Measurements from ENCODE around the gene S100A5. TPM values are rescaled to one million over a fixed set of nuclear protein-coding genes. Genes with fewer than 3 reads are reported as not detected.

S100A5 gene
- total RNA-seq, 1 experiment from 2014 or later, result 6.0 TPM

- no peak for TF ChIP-seq YY1 (IDR thresholded peaks at IDR 0.05; ENCODE audit: extremely low read depth, insufficient replicate concordance, low read depth, low read length)
- no peak for TF ChIP-seq EZH2 (IDR thresholded peaks at IDR 0.05)
- no peak for TF ChIP-seq CBX3 (IDR thresholded peaks at IDR 0.05; ENCODE audit: low read depth)
- no peak for TF ChIP-seq RAD21 (IDR thresholded peaks at IDR 0.05; ENCODE audit: low read depth)
- TF ChIP-seq MAX (IDR thresholded peaks at IDR 0.05), result no peak
- TF ChIP-seq ZNF274 (IDR thresholded peaks at IDR 0.05; ENCODE audit: low read depth, low read length), result no peak
- TF ChIP-seq CEBPB (IDR thresholded peaks at IDR 0.05; ENCODE audit: low read depth), result no peak
- TF ChIP-seq SIN3A (IDR thresholded peaks at IDR 0.05; ENCODE audit: low read depth), result no peak
- no peak for TF ChIP-seq ZFX (IDR thresholded peaks at IDR 0.05)
- no peak for TF ChIP-seq POLR2A (IDR thresholded peaks at IDR 0.05; ENCODE audit: borderline replicate concordance, extremely low read depth, insufficient read depth, insufficient read length)
- no peak for TF ChIP-seq SP1 (IDR thresholded peaks at IDR 0.05; ENCODE audit: low read depth)
- TF ChIP-seq EGR1 (IDR thresholded peaks at IDR 0.05; ENCODE audit: low read depth), result no peak
- no peak for TF ChIP-seq ELF1 (IDR thresholded peaks at IDR 0.05; ENCODE audit: borderline replicate concordance, low read depth)
- TF ChIP-seq ZBTB33 (IDR thresholded peaks at IDR 0.05; ENCODE audit: extremely low read depth, insufficient replicate concordance, low read length), result no peak
- no peak for TF ChIP-seq TCF7L2 (IDR thresholded peaks at IDR 0.05; ENCODE audit: borderline replicate concordance, extremely low read depth, insufficient read depth, insufficient read length)
- TF ChIP-seq JUND (IDR thresholded peaks at IDR 0.05), result no peak
- TF ChIP-seq EZH2phosphoT487 (IDR thresholded peaks at IDR 0.05; ENCODE audit: borderline replicate concordance), result no peak
- TF ChIP-seq CTCF (IDR thresholded peaks at IDR 0.05 in 2 of 3, conservative IDR thresholded peaks at IDR 0.05 in 1 of 3; ENCODE audit: borderline replicate concordance in 1 of 3, insufficient read depth in 1 of 3, low read depth in 2 of 3, low read length in 2 of 3), result no peak
- H2AFZ ChIP-seq (ENCODE audit: low read depth, low read length, poor library complexity, severe bottlenecking), result no peak overlapping the region
- peaks cover 0 to 5% of the 10 kb centered on the region in 2 experiments; a peak in 1 of 4 replicates for H3K36me3 ChIP-seq (ENCODE audit: control insufficient read depth in 1 of 2, insufficient read depth in 2 of 2, low read length in 2 of 2)
- peaks cover 18% of the 10 kb centered on the region for H3K79me2 ChIP-seq (ENCODE audit: insufficient read depth, low read length)
- no peaks in the 10 kb centered on the region for H3K27me3 ChIP-seq (ENCODE audit: insufficient read depth, low read length)
- peak overlapping the region; percentile 88 for H3K9ac ChIP-seq (ENCODE audit: low read length)
- H3K27ac ChIP-seq (ENCODE audit: low read depth, low read length), result peak overlapping the region; percentile 94
- ChIA-PET POLR2A (interaction anchor here (1.2 to 7.4 kb wide), 10 partner anchors 11 to 458 kb away, joined by 3 to 114 read pairs (median 56); partner anchors contain the start of genes RPS27, S100A14, S100A16 and S100A2), CTCF (interaction anchor here (0.9 to 3.2 kb wide), 10 partner anchors 9 to 95 kb away, joined by 4 to 35 read pairs (median 6); partner anchors contain the start of genes S100A13 and S100A5), RAD21 (ENCODE audit: low non-redundant PET in 1 of 2, low total read pairs in 2 of 2, uncharacterized antibody in 2 of 2, unreplicated experiment in 2 of 2) (interaction anchor here (0.7 to 2.7 kb wide), 4 partner anchors 13 to 36 kb away, joined by 3 to 11 read pairs (median 4); no protein-coding TSS in a partner anchor)
- H3K9me3 ChIP-seq (ENCODE audit: control insufficient read depth in 1 of 2, insufficient read depth in 1 of 2, low read depth in 1 of 2, low read length in 2 of 2), result no peaks in the 10 kb centered on the region
- no peaks in the 10 kb centered on the region for H4K20me1 ChIP-seq (ENCODE audit: insufficient read depth)
- peak overlapping the region; percentile 99 for H3K4me2 ChIP-seq (ENCODE audit: low read length)
- intact Hi-C loops (cut with micrococcal nuclease), result loop anchor here (2.0 to 5.0 kb wide), 3 partner anchors 19 to 455 kb away; partner anchors contain the start of genes RAB13 and S100A16
- BruUV-seq (replicated peaks), result no TSS peak
- H3K9me2 ChIP-seq (ENCODE audit: insufficient read depth), result no peaks in the 10 kb centered on the region
- no peak for DNase-seq (ENCODE audit: low read depth, low spot score)
- H3K4me3 ChIP-seq (replicated peaks in 1 of 2; ENCODE audit: low read depth in 1 of 2, low read length in 2 of 2), result no peak overlapping the region
- no peak for ATAC-seq
- peaks cover 38 to 58% of the 10 kb centered on the region in 2 experiments for H3K4me1 ChIP-seq (ENCODE audit: control insufficient read depth in 1 of 2, insufficient read depth in 2 of 2, low read length in 2 of 2)
These were observed 8.6 kb downstream of the S100A5 start for GRCh38 chr1:153532181-153532580.
